Activated T-cell treated with anti-CD3 and anti-CD28 coated beads, Interleukin-2, amount 50 U/mL, for 72 hours (primary cell): ENCODE results near the gene GAS2L2. TPM values are rescaled to one million over a fixed set of nuclear protein-coding genes. Genes with fewer than 3 reads are reported as not detected.

Experiments
- ATAC-seq, 2 donors: fragments of 150-1000 bp; cut with Tn5 transposase; replicated peaks in 1 of 2; 2 replicates each; pipeline ENCODE4 v1.10.0; 2021; ENCODE audit warnings: moderate library complexity in 2 of 2, mild to moderate bottlenecking in 1 of 2
- DNase-seq, 2 donors: peaks; one replicate each; pipeline ENCODE4 v3.0.0; 2021 to 2022; ENCODE audit warnings: mixed read lengths in 1 of 2
- H3K27ac Mint-ChIP-seq: one replicate; pipeline ENCODE4 v1.8.0; 2022; ENCODE audit warnings: mild to moderate bottlenecking, moderate library complexity, mixed read lengths
- H3K27me3 Mint-ChIP-seq: one replicate; pipeline ENCODE4 v1.8.0; 2022; ENCODE audit warnings: low read depth, mixed read lengths
- H3K36me3 Mint-ChIP-seq, 2 donors: one replicate each; pipeline ENCODE4 v1.8.0; 2022; ENCODE audit warnings: mixed read lengths in 2 of 2, mild to moderate bottlenecking in 1 of 2; ENCODE audit not compliant: insufficient read depth in 2 of 2
- H3K4me1 Mint-ChIP-seq: one replicate; pipeline ENCODE4 v1.8.0; 2022; ENCODE audit warnings: low read depth, mixed read lengths
- H3K4me3 Mint-ChIP-seq, 2 donors: one replicate each; pipeline ENCODE4 v1.8.0; 2022; ENCODE audit warnings: mild to moderate bottlenecking in 2 of 2, mixed read lengths in 2 of 2, moderate library complexity in 2 of 2
- H3K9me3 Mint-ChIP-seq, 2 donors: one replicate each; pipeline ENCODE4 v1.8.0; 2022; ENCODE audit warnings: mixed read lengths in 2 of 2
- total RNA-seq, 2 donors: library from RNA; stranded (reverse); gene quantifications; one replicate each; pipeline ENCODE4 v1.2.3, GENCODE V29; 2022

Gene GAS2L2
- total RNA-seq, 2 donors from 2014 or later, result 0.09 to 0.17 TPM

DNA sequence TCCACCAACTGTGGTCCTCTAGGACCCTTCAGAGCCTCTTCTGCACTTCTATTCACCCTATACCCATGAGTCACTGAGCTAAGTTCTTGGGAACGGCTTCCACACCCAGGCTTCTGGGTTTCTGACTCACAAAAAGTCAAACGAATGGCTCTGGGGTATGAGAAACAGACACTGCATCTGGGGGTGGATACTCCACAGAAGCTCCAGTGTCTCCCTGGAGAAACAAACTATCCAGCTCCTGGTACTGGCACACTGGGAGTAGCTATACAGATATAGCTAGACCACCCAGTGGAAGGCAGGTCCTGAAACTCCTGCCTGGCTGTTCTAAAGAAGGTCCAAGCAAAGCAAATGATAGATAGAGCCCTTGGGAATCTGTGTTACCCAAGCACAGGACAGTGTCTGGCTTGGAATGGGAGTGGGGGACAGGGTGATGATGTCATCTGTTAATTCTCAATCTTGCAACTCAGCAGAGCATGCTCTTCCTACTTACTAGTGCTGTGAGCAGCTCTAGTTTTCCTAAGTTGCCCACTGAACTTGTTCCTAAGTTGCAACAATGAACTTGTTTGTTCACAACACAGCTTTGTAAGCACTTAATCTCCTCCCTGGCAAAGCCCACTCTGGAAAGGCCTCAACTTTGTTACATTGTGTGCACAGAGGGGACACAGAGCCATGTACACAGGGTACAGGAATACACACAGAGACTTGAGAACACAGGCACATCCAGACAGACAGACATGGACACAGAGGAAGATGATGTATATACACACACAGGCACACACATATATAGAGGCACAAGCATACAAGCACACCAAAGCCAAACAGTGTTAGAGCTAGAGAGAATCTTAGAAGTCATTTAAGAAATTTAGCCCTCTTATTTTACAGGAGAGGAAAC lies 35.7 kb upstream of the GAS2L2 start:
- DNase-seq (no peak), ATAC-seq (peak; percentile 53 to 58)
- Mint-ChIP-seq H3K9me3 (no peaks in the 10 kb centered on the region), H3K4me1 (peaks cover 12% of the 10 kb centered on the region), H3K27ac (no peak overlapping the region), H3K36me3 (no peaks in the 10 kb centered on the region), H3K27me3 (peaks cover 23% of the 10 kb centered on the region), H3K4me3 (no peak overlapping the region)

- Mint-ChIP-seq H3K4me1 (peaks cover 8% of the 10 kb centered on the region), H3K27me3 (peaks cover 10% of the 10 kb centered on the region), H3K9me3 (no peaks in the 10 kb centered on the region), H3K4me3 (no peak overlapping the region), H3K27ac (no peak overlapping the region), H3K36me3 (no peaks in the 10 kb centered on the region)
- ATAC-seq, result no peak
- DNase-seq, result no peak
Measured at GRCh38 chr17:35786941-35787432, 33.9 kb upstream of the GAS2L2 start.

GRCh38 chr17:35784895-35785294 lies 31.9 kb upstream of the GAS2L2 start:
- no peak for DNase-seq
- Mint-ChIP-seq H3K27me3 (peaks cover 8% of the 10 kb centered on the region), H3K36me3 (no peaks in the 10 kb centered on the region), H3K4me1 (peaks cover 8% of the 10 kb centered on the region), H3K27ac (no peak overlapping the region), H3K4me3 (no peak overlapping the region), H3K9me3 (no peaks in the 10 kb centered on the region)
- no peak for ATAC-seq

DNA sequence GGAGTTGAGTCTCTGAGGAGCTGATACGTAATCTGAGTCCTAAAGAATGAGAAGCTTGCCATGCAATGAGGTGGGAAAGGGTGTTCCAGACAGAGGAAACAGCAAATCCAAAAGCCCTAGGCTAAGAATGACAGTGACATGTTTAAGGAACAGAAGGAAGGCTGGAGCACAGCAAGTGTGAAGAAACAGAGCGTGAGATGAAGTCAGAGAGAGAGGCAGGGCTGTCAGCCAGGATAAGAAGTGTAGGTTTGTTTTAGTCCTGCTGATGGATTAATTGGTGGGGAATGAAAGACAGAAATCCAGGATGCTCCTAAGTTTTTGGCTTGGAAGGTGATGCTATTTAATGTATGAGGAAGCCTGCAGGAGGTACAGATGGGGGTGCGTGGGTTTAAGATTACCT lies 27.9 kb upstream of the GAS2L2 start:
- Mint-ChIP-seq H3K27ac (no peak overlapping the region), H3K36me3 (no peaks in the 10 kb centered on the region), H3K27me3 (peaks cover 7% of the 10 kb centered on the region), H3K9me3 (no peaks in the 10 kb centered on the region), H3K4me1 (no peaks in the 10 kb centered on the region), H3K4me3 (no peak overlapping the region)
- DNase-seq (no peak), ATAC-seq (no peak)

DNA sequence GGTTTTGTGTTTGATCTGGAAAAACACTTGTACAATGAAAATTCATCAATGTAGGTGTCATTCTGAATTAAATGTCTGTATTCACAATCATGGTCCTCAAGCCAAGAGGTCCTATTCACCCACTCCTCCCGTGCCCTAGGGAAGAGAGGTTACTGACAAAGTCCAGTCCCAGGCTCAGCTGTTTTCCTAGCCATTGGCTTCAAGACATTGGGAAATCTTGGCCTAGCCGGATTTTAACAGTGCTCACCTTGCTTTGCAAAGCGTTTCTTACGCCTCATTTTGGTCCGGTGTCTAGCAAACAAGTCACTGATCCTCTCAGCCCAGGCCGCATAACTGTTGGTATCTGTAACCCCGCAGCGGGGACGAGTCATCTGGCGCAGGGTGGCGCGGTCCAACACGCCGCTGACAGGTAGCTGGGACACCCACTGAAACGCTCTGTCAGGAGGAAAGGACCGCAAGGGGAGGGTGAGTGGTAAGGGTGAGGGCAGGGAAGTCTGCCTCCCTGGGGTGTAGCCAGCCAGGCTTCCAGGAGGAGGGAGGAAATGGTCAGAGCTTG lies 25.7 kb upstream of the GAS2L2 start:
- H3K9me3 Mint-ChIP-seq, result no peaks in the 10 kb centered on the region
- no peak for ATAC-seq
- no peaks in the 10 kb centered on the region for H3K36me3 Mint-ChIP-seq
- no peak overlapping the region for H3K4me3 Mint-ChIP-seq
- no peak overlapping the region for H3K27ac Mint-ChIP-seq
- H3K27me3 Mint-ChIP-seq, result peaks cover 7% of the 10 kb centered on the region
- no peak for DNase-seq
- no peaks in the 10 kb centered on the region for H3K4me1 Mint-ChIP-seq

GRCh38 chr17:35775583-35775982 lies 22.5 kb upstream of the GAS2L2 start:
- H3K9me3 Mint-ChIP-seq, result no peaks in the 10 kb centered on the region
- ATAC-seq (no peak), DNase-seq (no peak)
- no peak overlapping the region for H3K4me3 Mint-ChIP-seq
- no peak overlapping the region for H3K27ac Mint-ChIP-seq
- H3K4me1 Mint-ChIP-seq, result no peaks in the 10 kb centered on the region
- H3K27me3 Mint-ChIP-seq, result peaks cover 15% of the 10 kb centered on the region
- no peaks in the 10 kb centered on the region for H3K36me3 Mint-ChIP-seq

- DNase-seq, result no peak
- Mint-ChIP-seq H3K27ac (no peak overlapping the region), H3K27me3 (peaks cover 15% of the 10 kb centered on the region), H3K4me1 (no peaks in the 10 kb centered on the region), H3K4me3 (no peak overlapping the region), H3K9me3 (no peaks in the 10 kb centered on the region), H3K36me3 (no peaks in the 10 kb centered on the region)
- no peak for ATAC-seq
Measured at GRCh38 chr17:35775039-35775438, 22.0 kb upstream of the GAS2L2 start.

DNA sequence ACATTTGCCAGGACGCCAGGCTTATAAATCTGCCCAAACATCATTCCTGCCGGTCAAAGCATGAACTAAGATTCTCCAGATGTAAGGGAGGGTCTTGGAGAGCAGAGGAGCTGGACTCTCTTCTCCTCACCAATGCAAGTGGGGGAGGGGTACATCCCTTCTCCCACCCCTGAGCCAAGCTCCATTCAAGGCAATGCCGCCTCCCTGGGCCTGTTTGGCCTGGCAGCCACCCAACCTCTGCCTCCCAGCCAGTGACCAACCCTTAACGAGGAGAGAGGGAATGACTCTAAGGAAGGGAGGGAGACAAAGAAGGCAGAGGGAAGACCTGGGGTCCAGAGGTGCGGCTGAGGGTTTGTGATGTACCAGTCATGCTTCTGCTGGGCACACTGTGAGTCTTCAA lies 21.5 kb upstream of the GAS2L2 start:
- Mint-ChIP-seq H3K9me3 (no peaks in the 10 kb centered on the region), H3K36me3 (no peaks in the 10 kb centered on the region), H3K4me3 (no peak overlapping the region), H3K4me1 (no peaks in the 10 kb centered on the region), H3K27ac (no peak overlapping the region), H3K27me3 (peaks cover 15% of the 10 kb centered on the region)
- ATAC-seq (no peak), DNase-seq (no peak)

- no peak for DNase-seq
- Mint-ChIP-seq H3K27me3 (peaks cover 15% of the 10 kb centered on the region), H3K27ac (no peak overlapping the region), H3K4me1 (no peaks in the 10 kb centered on the region), H3K9me3 (no peaks in the 10 kb centered on the region), H3K36me3 (no peaks in the 10 kb centered on the region), H3K4me3 (no peak overlapping the region)
- no peak for ATAC-seq
Measured at GRCh38 chr17:35773679-35774425, 20.8 kb upstream of the GAS2L2 start.

DNA sequence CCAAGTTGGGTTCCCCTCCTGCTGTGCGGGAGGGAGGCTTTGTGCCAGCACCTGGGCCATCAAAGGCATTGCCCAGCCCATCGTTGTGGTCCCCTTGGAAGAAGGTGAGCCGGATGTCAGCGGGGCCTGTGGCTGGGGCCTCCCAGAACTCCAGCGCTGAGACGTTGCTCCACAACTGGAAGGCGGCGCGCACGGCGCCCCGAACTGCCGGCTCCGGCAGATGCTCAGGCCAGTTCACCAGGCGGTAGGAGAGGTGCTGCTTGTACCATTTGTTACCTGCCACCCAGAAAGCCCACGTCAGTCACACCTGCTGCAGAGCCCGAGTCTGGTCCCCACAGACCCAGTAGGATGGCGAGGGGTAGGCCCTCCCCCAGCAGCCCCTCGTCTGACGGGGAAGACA lies 20.1 kb upstream of the GAS2L2 start:
- Mint-ChIP-seq H3K4me3 (no peak overlapping the region), H3K9me3 (no peaks in the 10 kb centered on the region), H3K36me3 (no peaks in the 10 kb centered on the region), H3K27ac (no peak overlapping the region), H3K4me1 (no peaks in the 10 kb centered on the region), H3K27me3 (peaks cover 13% of the 10 kb centered on the region)
- ATAC-seq (no peak), DNase-seq (no peak)

DNA sequence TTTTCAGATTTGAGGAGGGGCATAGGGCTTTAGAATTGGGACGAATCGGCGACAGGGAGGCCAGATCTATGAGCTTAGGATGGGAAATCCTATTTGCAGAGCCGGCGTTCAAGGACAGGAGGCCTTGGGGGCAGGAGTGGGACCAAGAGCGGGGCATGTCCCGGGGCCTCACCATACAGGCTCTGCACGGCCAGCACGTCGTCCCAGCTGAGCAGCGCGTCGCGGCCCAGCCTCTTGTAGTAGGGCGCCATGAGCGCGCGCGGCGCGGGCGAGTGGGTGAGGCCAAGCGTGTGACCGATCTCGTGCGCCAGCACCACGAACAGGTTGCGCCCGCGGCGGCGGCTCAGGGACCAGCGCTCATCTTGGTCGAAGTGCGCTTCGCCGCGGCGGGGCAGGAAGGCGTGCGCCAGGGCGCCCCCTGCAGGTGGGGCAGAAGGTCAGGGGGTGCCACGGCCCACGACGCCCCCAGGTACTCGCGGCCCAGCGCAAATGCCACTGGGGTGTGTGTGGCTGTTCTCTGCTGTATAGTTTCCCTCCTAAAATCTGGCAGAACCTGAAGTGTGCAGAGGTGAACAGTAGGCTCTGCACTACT lies 17.0 kb upstream of the GAS2L2 start:
- peaks cover 3% of the 10 kb centered on the region for H3K4me1 Mint-ChIP-seq
- H3K27me3 Mint-ChIP-seq, result peaks cover 7% of the 10 kb centered on the region
- DNase-seq (no peak), ATAC-seq (no peak)
- no peaks in the 10 kb centered on the region for H3K36me3 Mint-ChIP-seq
- H3K9me3 Mint-ChIP-seq, result no peaks in the 10 kb centered on the region
- no peak overlapping the region for H3K27ac Mint-ChIP-seq
- H3K4me3 Mint-ChIP-seq, result no peak overlapping the region

- peaks cover 0 to 1% of the 10 kb centered on the region in 2 donors for H3K36me3 Mint-ChIP-seq
- ATAC-seq (no peak), DNase-seq (no peak)
- no peak overlapping the region for H3K27ac Mint-ChIP-seq
- H3K9me3 Mint-ChIP-seq, result no peaks in the 10 kb centered on the region
- peaks cover 7% of the 10 kb centered on the region for H3K27me3 Mint-ChIP-seq
- H3K4me3 Mint-ChIP-seq, result no peak overlapping the region
- peaks cover 8% of the 10 kb centered on the region for H3K4me1 Mint-ChIP-seq
Measured at GRCh38 chr17:35768797-35769196, 15.8 kb upstream of the GAS2L2 start.
